Measurements from ENCODE around the gene PLS1.
"Not testable (repeated sequence)": the region's sequence is repeated elsewhere in the genome, so short reads cannot be mapped to it uniquely, and the experiment has no call there.

DNA sequence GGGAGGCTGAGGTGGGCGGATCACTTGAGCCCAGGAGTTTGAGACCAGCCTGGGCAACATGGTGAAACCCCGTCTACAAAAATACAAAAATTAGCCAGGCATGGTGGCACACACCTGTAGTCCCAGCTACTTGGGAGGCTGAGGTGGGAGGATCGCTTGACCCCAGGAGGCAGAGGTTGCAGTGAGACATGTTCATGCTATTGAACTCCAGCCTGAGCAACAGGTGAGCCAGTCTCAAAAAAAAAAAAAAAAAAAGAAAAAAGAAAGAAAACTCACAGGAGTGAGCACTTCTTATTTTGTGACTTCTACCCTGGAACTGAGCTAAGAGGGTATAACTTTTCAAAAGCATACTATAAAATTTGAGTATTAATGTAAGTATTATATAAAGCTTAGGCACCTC is 22.0 kb upstream of the PLS1 start:
- TF ChIP-seq POLR2A (IDR thresholded peaks at IDR 0.05): not testable (repeated sequence)
- TF ChIP-seq, protein P1, sequence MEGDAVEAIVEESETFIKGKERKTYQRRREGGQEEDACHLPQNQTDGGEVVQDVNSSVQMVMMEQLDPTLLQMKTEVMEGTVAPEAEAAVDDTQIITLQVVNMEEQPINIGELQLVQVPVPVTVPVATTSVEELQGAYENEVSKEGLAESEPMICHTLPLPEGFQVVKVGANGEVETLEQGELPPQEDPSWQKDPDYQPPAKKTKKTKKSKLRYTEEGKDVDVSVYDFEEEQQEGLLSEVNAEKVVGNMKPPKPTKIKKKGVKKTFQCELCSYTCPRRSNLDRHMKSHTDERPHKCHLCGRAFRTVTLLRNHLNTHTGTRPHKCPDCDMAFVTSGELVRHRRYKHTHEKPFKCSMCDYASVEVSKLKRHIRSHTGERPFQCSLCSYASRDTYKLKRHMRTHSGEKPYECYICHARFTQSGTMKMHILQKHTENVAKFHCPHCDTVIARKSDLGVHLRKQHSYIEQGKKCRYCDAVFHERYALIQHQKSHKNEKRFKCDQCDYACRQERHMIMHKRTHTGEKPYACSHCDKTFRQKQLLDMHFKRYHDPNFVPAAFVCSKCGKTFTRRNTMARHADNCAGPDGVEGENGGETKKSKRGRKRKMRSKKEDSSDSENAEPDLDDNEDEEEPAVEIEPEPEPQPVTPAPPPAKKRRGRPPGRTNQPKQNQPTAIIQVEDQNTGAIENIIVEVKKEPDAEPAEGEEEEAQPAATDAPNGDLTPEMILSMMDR (IDR thresholded peaks at IDR 0.05): not testable (repeated sequence)

All from heart left ventricle (tissue), 13 donors.